Measurements from ENCODE around the gene MED13L.

The MED13L gene

GRCh38 chr12:116174904-116175303 is 102.6 kb downstream of the MED13L start:
- Histone ChIP-seq H3K4me3 (no peak overlapping the region), H3K27ac (no peak overlapping the region)
- DNase-seq (ENCODE audit: low spot score) = no peak
- TF ChIP-seq CTCF (IDR thresholded peaks at IDR 0.05) = no peak

GRCh38 chr12:116174006-116174405 is 103.5 kb downstream of the MED13L start:
- no peak for TF ChIP-seq CTCF (IDR thresholded peaks at IDR 0.05)
- no peak overlapping the region for H3K4me3 ChIP-seq
- H3K27ac ChIP-seq = no peak overlapping the region
- no peak for DNase-seq (ENCODE audit: low spot score)

GRCh38 chr12:116172224-116172849 is 105.2 kb downstream of the MED13L start:
- DNase-seq (ENCODE audit: low spot score) = no peak

GRCh38 chr12:116171549-116171948 is 105.9 kb downstream of the MED13L start:
- no peak for DNase-seq (ENCODE audit: low spot score)
- Histone ChIP-seq H3K27ac (no peak overlapping the region), H3K4me3 (no peak overlapping the region)
- TF ChIP-seq CTCF (IDR thresholded peaks at IDR 0.05) = no peak

More at GRCh38 chr12:116172224-116172849, 105.2 kb downstream of the MED13L start:
- Histone ChIP-seq H3K4me3 (no peak overlapping the region), H3K27ac (no peak overlapping the region)
- no peak for TF ChIP-seq CTCF (IDR thresholded peaks at IDR 0.05)

GRCh38 chr12:116169071-116169470 is 108.4 kb downstream of the MED13L start:
- TF ChIP-seq CTCF (IDR thresholded peaks at IDR 0.05) = no peak
- no peak for DNase-seq (ENCODE audit: low spot score)
- H3K27ac ChIP-seq = no peak overlapping the region
- H3K4me3 ChIP-seq = no peak overlapping the region

GRCh38 chr12:116166306-116166705 is 111.2 kb downstream of the MED13L start:
- Histone ChIP-seq H3K27ac (peak overlapping the region in 1 of 2 donors; percentile 44), H3K4me3 (no peak overlapping the region)
- TF ChIP-seq CTCF (IDR thresholded peaks at IDR 0.05) = no peak

GRCh38 chr12:116165036-116165425 is 112.5 kb downstream of the MED13L start:
- no peak for DNase-seq (ENCODE audit: low spot score)
- Histone ChIP-seq H3K4me3 (no peak overlapping the region), H3K27ac (no peak overlapping the region)
- TF ChIP-seq CTCF (IDR thresholded peaks at IDR 0.05) = no peak

More at GRCh38 chr12:116166306-116166705, 111.2 kb downstream of the MED13L start:
- no peak for DNase-seq (ENCODE audit: low spot score)

Data from coronary artery (tissue), 2 donors.